HL-60 (cell line): Measurements from ENCODE around the gene PCLAF.
"Not testable (repeated sequence)": the region's sequence is repeated elsewhere in the genome, so short reads cannot be mapped to it uniquely, and the experiment has no call there.

Experiments used
- DNase-seq, 2 experiments: peaks; one replicate each; pipeline ENCODE4 v3.0.0-alpha.2; 2010 to 2020; ENCODE audit warnings: low read depth in 1 of 2, low spot score in 1 of 2
- H3K27ac ChIP-seq: fragments of 250-450 bp; sonication (Bioruptor Pico); replicated peaks from 2 replicates; pipeline ENCODE4 v1.5.1; 2020; ENCODE audit warnings: mild to moderate bottlenecking, moderate library complexity
- H3K27me3 ChIP-seq: fragments of 250-450 bp; sonication (Bioruptor Pico); 2 replicates; pipeline ENCODE4 v1.5.1; 2021; ENCODE audit warnings: mild to moderate bottlenecking, moderate library complexity; ENCODE audit not compliant: insufficient read depth, poor library complexity, severe bottlenecking
- H3K4me3 ChIP-seq: replicated peaks from 2 replicates; pipeline ENCODE4 v1.5.1; 2011; ENCODE audit warnings: mild to moderate bottlenecking, control low read depth, low read length; ENCODE audit not compliant: insufficient read depth
- CTCF ChIP-seq: IDR thresholded peaks from one replicate; pipeline ENCODE4 v1.5.1; 2011; ENCODE audit warnings: low read length, control low read depth, inconsistent platforms; ENCODE audit not compliant: insufficient read depth
- GABPA ChIP-seq: IDR thresholded peaks from 2 replicates; pipeline ENCODE4 v1.6.1; 2012; ENCODE audit warnings: low read depth
- POLR2AphosphoS5 ChIP-seq: IDR thresholded peaks from 2 replicates; pipeline ENCODE4 v1.6.1; 2012; ENCODE audit warnings: low read depth
- REST ChIP-seq: IDR thresholded peaks from 2 replicates; pipeline ENCODE4 v1.6.1; 2012; ENCODE audit warnings: low read depth; ENCODE audit not compliant: insufficient replicate concordance
- SPI1 ChIP-seq: IDR thresholded peaks from 2 replicates; pipeline ENCODE4 v1.6.1; 2012; ENCODE audit warnings: low read depth, mild to moderate bottlenecking, borderline replicate concordance

PCLAF gene

GRCh38 chr15:64400583-64400982 lies 19.3 kb upstream of the PCLAF start:
- no peaks in the 10 kb centered on the region for H3K27me3 ChIP-seq
- TF ChIP-seq CTCF = no peak
- no peak for TF ChIP-seq REST
- TF ChIP-seq SPI1 = no peak
- TF ChIP-seq GABPA = no peak
- no peak for TF ChIP-seq POLR2AphosphoS5
- H3K4me3 ChIP-seq = no peak overlapping the region
- no peak overlapping the region for H3K27ac ChIP-seq
- DNase-seq = no peak

GRCh38 chr15:64398575-64398974 lies 17.3 kb upstream of the PCLAF start:
- no peak overlapping the region for H3K4me3 ChIP-seq
- H3K27me3 ChIP-seq = no peaks in the 10 kb centered on the region
- no peak for TF ChIP-seq GABPA
- TF ChIP-seq POLR2AphosphoS5 = no peak
- no peak for TF ChIP-seq SPI1
- no peak for TF ChIP-seq CTCF
- no peak for TF ChIP-seq REST
- no peak overlapping the region for H3K27ac ChIP-seq
- no peak for DNase-seq

- Histone ChIP-seq H3K27me3 (no peaks in the 10 kb centered on the region), H3K27ac (no peak overlapping the region), H3K4me3 (no peak overlapping the region)
- TF ChIP-seq SPI1 (no peak), GABPA (no peak), CTCF (no peak), POLR2AphosphoS5 (no peak), REST (no peak)
- DNase-seq = no peak
Measured at GRCh38 chr15:64396789-64397188, 15.5 kb upstream of the PCLAF start.

GRCh38 chr15:64392471-64392870 lies 11.2 kb upstream of the PCLAF start:
- H3K27me3 ChIP-seq, H3K27ac ChIP-seq, DNase-seq, H3K4me3 ChIP-seq: not testable (repeated sequence)
